Endometrial microvascular endothelial cells (primary cell): ENCODE data around the gene GPR156. TPM values are rescaled to one million over a fixed set of nuclear protein-coding genes. Genes with fewer than 3 reads are reported as not detected.

Experiments
- in situ Hi-C: cut with HindIII; loops from 2 replicates; pipeline ENCODE4 v1.10.0; 2017; ENCODE audit warnings: low sequenced_read_pairs, low pct_unique_long_range_greater_than_20kb; ENCODE audit errors: inconsistent ontology term
- total RNA-seq: library from RNA; depleted of rRNA; stranded (reverse); fragments of >200 nt; gene quantifications from one replicate; pipeline ENCODE4 v1.2.3, GENCODE V29; 2015; ENCODE audit errors: inconsistent ontology term

The GPR156 gene
- total RNA-seq, 1 donor from 2014 or later: not detected

- in situ Hi-C loops: no loop called here
Observed at GRCh38 chr3:120145542-120146285, 139.3 kb downstream of the GPR156 start.

DNA sequence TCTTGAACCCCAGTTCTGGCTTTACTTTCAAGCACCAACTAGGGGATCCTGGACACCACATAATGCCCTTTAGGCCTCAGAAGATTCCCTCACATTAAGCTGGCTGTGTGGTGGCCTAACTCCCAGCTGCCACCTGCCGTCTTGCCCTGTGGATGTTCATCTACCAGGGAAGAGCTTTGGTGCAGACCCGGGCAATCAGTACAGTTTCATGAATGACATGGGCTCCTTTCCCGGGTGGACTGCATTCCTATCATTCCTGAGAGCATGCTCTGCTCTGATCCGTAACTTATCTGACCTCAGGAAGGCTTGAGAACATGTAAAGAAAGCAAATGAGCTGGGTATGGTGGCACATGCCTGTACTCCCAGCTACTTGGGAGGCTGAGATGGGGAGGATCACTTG is 140.8 kb downstream of the GPR156 start:
- in situ Hi-C loops: no loop called here

GRCh38 chr3:120143676-120144075 is 141.3 kb downstream of the GPR156 start:
- in situ Hi-C loops: no loop called here

GRCh38 chr3:120142236-120142635 is 142.8 kb downstream of the GPR156 start:
- in situ Hi-C loops: no loop called here

- in situ Hi-C loops: no loop called here
Observed at GRCh38 chr3:120140098-120140742, 144.8 kb downstream of the GPR156 start.

DNA sequence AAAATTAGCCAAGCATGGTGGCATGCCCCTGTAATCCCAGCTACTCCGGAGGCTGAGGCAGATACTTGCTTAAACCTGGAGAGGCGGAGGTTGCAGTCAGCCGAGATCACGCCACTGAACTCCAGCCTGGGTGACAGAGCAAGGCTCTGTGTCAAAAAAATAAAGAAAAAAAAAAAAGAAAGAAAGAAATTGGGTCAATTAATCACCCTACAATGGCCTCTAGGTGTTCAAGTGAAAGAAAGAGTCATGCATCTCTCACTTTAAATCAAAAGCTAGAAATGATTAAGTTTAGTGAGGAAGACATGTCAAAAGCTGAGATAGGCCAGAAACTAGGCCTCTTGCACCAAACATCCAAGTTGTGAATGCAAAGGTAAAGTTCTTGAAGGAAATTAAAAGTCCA is 145.9 kb downstream of the GPR156 start:
- in situ Hi-C loops: no loop called here

DNA sequence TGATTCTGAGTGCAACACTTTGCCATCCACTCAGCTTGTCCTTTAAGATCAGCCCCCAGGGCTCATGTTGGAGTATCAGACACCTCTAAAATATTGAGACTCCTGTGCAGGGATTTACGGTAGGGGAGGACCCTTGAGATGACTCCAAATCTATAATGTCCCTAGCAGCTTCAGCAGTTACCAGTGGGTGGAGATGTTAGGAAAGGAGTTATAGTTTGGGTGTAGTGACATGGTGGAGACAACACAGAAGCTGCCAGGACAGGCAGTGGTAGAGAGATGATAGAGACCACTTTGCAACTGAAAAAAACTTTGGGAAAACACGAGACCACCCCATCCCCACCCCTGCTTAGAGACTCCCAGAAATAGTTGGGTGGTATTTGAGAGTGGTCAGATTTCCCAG is 147.5 kb downstream of the GPR156 start:
- in situ Hi-C loops: no loop called here

DNA sequence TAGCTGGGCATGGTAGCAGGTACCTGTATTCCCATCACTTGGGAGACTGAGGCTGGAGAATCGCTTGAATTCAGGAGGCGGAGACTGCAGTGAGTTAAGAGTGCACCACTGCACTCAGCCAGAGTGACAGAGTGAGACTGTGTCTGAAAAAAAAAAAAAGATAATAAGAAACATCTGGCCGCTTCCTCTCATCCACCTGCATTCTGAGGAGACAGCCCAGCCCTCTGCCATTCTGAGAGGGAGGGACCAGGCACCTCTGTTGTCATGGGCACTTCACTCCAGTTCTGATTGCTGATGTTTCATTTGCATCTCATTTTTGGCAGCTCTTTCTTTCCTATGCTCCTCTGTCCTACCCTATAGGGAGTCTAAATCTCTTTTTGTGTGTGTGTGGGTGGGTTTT is 154.4 kb downstream of the GPR156 start:
- in situ Hi-C loops: no loop called here

DNA sequence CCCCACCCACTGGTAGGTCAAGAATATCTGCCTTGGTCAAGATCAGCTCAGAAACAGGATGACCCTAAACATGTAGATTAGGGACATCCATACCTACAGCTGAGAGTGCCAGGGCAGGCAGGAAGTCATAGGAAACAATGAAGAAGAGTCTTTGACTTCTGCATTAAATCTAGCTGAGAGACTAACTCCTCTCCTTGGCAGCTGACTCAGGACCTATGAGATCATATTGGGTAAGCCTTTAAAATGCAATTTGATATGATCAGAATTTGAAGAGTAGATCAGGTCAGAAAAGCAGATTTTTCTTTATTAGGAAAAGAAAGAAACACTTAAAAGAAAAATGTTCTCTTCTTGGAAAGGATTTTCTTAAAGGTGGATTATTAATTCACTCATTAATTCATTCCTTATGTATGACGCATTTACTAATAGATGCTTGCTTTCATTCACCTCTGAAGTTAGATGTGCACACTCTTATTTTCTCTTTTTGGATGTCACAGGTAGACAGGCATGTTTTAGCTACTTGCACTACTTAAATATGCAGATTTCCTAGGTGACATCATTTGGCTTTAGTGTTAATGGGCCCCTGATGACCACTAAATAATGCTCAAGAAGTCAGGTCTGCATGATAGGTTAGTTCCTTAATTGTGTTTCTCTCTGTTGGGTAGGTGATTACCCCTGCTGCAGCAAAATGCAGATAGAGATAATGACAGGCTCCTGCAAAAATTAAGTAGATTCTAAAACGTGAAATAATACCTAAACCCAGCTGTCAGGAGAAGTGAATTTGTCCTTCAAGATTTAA is 155.1 kb downstream of the GPR156 start:
- in situ Hi-C loops: no loop called here

- in situ Hi-C loops: no loop called here
Observed at GRCh38 chr3:120129051-120129450, 156.0 kb downstream of the GPR156 start.

DNA sequence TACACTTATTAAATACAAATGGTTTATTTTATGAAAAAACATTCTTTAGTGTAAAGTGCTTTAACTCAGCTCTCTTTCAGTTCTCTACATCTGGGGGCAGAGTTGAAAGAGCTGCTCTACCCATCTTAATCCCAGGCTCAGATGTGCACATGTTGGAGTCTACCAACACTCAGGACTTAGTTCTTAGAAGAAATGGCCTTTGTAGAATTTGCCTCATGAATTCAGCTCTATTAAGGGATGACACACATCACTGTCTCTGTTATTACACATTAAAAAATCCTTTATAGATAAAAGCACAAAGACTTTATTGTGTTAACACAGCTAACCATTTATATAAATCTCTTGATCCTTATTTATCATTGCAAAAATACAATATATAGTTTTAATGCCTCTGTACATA is 159.0 kb downstream of the GPR156 start:
- in situ Hi-C loops: no loop called here

- in situ Hi-C loops: no loop called here
Observed at GRCh38 chr3:120119846-120120510, 165.0 kb downstream of the GPR156 start.

Other genes with a start within 250 kb of the GPR156 start
- gene GSK3B, start 190.8 kb downstream of the GPR156 start, total RNA-seq: 45.3 TPM
- 26.1 TPM for gene LRRC58, start 64.1 kb upstream of the GPR156 start, total RNA-seq
- gene FSTL1, start 165.8 kb upstream of the GPR156 start, total RNA-seq: 534 TPM